ES-I3 (cell line): ENCODE results near the gene CALM1.

Experiments used
- H3K36me3 ChIP-seq: 2 replicates; pipeline ENCODE4 v1.6.1; 2013; ENCODE audit warnings: mild to moderate bottlenecking, low read length, control low read depth, moderate library complexity; ENCODE audit not compliant: insufficient read depth
- H3K4me1 ChIP-seq: 2 replicates; pipeline ENCODE4 v1.6.1; 2013; ENCODE audit warnings: mild to moderate bottlenecking, control low read depth, low read length; ENCODE audit not compliant: insufficient read depth
- H3K9ac ChIP-seq: 2 replicates; pipeline ENCODE4 v1.6.1; 2013; ENCODE audit warnings: low read depth, mild to moderate bottlenecking, low read length, moderate library complexity
- H3K9me3 ChIP-seq: 2 replicates; pipeline ENCODE4 v1.6.1; 2013; ENCODE audit warnings: mild to moderate bottlenecking, low read length, moderate library complexity; ENCODE audit not compliant: control insufficient read depth, insufficient read depth

The CALM1 gene

DNA sequence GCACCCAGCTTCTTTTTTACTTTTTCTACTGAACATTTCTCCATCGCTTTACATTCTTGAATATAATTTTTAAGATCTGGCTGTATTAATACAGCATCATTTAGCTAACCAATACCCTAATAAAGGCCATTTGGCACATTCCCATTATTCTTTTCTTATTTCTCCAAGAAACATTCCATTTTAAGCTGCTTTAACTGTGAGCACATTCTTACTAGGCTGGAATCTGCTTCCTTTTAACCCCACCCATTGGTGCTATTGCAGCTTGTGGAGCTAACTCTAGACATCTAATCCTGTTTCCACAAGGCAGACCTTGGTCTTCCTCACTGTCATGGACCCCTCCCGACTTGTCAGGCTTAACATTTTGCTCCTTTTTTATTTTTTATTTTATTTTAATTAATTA is 15.2 kb downstream of the CALM1 start:
- Histone ChIP-seq H3K9me3 (no peaks in the 10 kb centered on the region), H3K36me3 (no peaks in the 10 kb centered on the region), H3K9ac (no peak overlapping the region), H3K4me1 (no peaks in the 10 kb centered on the region)

DNA sequence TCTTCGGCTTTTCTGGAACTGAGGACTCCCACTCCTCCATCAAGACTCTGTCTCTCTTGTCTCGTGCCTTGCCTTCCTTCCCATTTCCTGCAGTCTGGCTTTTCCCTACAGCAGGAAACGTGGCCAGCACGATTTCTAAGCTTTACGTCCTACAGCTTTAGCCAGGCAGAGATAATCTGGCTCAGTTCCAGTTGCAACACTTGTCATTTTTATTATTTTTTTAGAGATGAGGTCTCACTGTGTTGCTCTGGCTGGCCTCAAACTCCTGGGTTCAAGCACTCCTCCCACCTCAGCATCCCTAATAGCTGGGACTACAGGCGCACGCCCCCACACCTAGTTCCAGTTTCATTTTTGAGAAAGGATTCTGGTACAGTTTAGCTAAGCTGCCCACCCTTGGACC is 19.9 kb downstream of the CALM1 start:
- Histone ChIP-seq H3K9me3 (no peaks in the 10 kb centered on the region), H3K36me3 (no peaks in the 10 kb centered on the region), H3K4me1 (no peaks in the 10 kb centered on the region), H3K9ac (no peak overlapping the region)

- no peaks in the 10 kb centered on the region for H3K36me3 ChIP-seq
- no peak overlapping the region for H3K9ac ChIP-seq
- H3K9me3 ChIP-seq: no peaks in the 10 kb centered on the region
- H3K4me1 ChIP-seq: no peaks in the 10 kb centered on the region
These were observed 21.2 kb downstream of the CALM1 start for GRCh38 chr14:90418053-90418452.

- Histone ChIP-seq H3K36me3 (no peaks in the 10 kb centered on the region), H3K4me1 (peaks cover 6% of the 10 kb centered on the region), H3K9ac (no peak overlapping the region), H3K9me3 (no peaks in the 10 kb centered on the region)
These were observed 22.4 kb downstream of the CALM1 start for GRCh38 chr14:90419200-90419599.

GRCh38 chr14:90421001-90421631 is 24.3 kb downstream of the CALM1 start:
- Histone ChIP-seq H3K36me3 (no peaks in the 10 kb centered on the region), H3K9ac (no peak overlapping the region), H3K4me1 (peaks cover 15% of the 10 kb centered on the region)

DNA sequence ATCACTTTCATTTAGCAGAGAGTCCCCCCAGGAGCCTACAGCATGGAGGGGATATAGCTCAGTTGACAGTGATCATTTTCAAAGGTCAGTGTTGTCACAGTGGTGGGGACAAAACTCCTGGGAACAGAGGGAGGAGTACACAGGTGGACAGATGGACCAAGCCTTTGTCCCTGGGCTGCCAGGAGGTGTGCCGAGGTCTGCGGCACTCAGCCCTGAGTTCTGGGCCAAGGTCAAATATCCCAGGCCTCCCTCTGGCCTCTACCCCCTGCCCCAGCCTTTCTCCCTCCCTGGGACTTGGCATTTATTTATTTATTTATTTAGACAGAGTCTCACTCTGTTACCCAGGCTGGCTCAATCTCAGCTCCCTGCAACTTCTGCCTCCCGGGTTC is 24.8 kb downstream of the CALM1 start:
- Histone ChIP-seq H3K9me3 (no peaks in the 10 kb centered on the region), H3K36me3 (no peaks in the 10 kb centered on the region), H3K4me1 (peaks cover 15% of the 10 kb centered on the region), H3K9ac (no peak overlapping the region)

More at GRCh38 chr14:90421001-90421631, 24.3 kb downstream of the CALM1 start:
- no peaks in the 10 kb centered on the region for H3K9me3 ChIP-seq

- H3K9ac ChIP-seq: no peak overlapping the region
- peaks cover 15% of the 10 kb centered on the region for H3K4me1 ChIP-seq
- no peaks in the 10 kb centered on the region for H3K36me3 ChIP-seq
These were observed 26.3 kb downstream of the CALM1 start for GRCh38 chr14:90423166-90423565.

DNA sequence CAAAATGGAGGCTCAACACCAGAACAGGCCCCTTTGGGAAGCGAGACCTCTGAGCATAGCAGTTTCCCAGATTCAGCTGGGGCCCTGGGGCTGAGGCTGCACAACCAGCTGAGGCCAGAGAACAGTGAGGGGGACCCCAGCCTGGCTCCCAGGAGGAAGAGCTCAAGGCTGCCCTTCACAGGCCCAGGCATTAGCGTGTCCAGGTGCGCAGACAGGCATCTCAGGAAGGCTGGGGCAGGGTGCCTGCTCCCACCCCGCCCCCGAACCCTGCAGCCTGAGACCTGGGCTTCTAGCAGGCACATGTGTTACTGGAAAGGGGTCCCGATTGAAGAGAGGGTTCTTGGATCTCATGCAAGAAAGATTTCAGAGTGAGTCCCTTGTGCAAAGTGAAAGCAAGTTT is 27.2 kb downstream of the CALM1 start:
- peaks cover 15% of the 10 kb centered on the region for H3K4me1 ChIP-seq
- H3K9ac ChIP-seq: no peak overlapping the region
- no peaks in the 10 kb centered on the region for H3K36me3 ChIP-seq
- H3K9me3 ChIP-seq: no peaks in the 10 kb centered on the region

More at GRCh38 chr14:90423166-90423565, 26.3 kb downstream of the CALM1 start:
- no peaks in the 10 kb centered on the region for H3K9me3 ChIP-seq

GRCh38 chr14:90424686-90425372 is 28.0 kb downstream of the CALM1 start:
- peaks cover 15% of the 10 kb centered on the region for H3K4me1 ChIP-seq
- H3K9me3 ChIP-seq: no peaks in the 10 kb centered on the region
- H3K9ac ChIP-seq: no peak overlapping the region
- H3K36me3 ChIP-seq: no peaks in the 10 kb centered on the region

GRCh38 chr14:90425373-90425879 is 28.6 kb downstream of the CALM1 start:
- no peaks in the 10 kb centered on the region for H3K36me3 ChIP-seq
- peaks cover 15% of the 10 kb centered on the region for H3K4me1 ChIP-seq
- H3K9ac ChIP-seq: no peak overlapping the region
- no peaks in the 10 kb centered on the region for H3K9me3 ChIP-seq

- Histone ChIP-seq H3K9ac (no peak overlapping the region), H3K4me1 (peaks cover 15% of the 10 kb centered on the region), H3K9me3 (no peaks in the 10 kb centered on the region), H3K36me3 (no peaks in the 10 kb centered on the region)
These were observed 29.3 kb downstream of the CALM1 start for GRCh38 chr14:90426031-90426540.

- H3K4me1 ChIP-seq: peaks cover 15% of the 10 kb centered on the region
- H3K9me3 ChIP-seq: no peaks in the 10 kb centered on the region
- H3K9ac ChIP-seq: no peak overlapping the region
- no peaks in the 10 kb centered on the region for H3K36me3 ChIP-seq
These were observed 29.8 kb downstream of the CALM1 start for GRCh38 chr14:90426663-90427062.

DNA sequence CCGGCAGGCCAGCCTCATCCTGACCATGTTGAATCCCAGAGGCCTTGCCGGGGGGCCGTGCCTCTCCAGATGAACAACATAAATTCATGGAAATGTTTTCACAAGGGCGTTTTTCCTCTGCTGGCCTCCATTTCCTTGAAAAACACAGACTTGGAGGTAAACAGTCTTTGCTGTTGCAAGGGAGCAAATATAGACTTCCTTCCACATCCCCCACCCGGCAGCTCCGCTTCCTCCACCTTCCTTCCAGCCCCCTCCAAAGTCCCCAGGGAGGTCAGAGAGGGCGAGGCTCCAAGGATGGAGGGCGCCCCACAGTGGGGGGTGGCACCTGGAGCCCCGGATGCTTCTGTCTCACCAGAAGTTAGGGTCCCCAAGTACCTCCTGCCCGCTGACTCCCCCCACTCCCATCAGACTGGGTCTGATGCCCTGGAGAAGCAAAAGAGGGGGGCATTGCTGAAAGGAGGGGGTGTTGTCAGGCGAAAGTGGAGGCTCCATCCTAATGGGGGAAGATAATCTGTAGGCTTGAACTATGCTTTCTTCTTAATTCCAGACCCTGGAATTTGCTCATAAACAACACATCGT is 31.1 kb downstream of the CALM1 start:
- Histone ChIP-seq H3K9ac (no peak overlapping the region), H3K9me3 (no peaks in the 10 kb centered on the region), H3K36me3 (no peaks in the 10 kb centered on the region), H3K4me1 (peaks cover 15% of the 10 kb centered on the region)

DNA sequence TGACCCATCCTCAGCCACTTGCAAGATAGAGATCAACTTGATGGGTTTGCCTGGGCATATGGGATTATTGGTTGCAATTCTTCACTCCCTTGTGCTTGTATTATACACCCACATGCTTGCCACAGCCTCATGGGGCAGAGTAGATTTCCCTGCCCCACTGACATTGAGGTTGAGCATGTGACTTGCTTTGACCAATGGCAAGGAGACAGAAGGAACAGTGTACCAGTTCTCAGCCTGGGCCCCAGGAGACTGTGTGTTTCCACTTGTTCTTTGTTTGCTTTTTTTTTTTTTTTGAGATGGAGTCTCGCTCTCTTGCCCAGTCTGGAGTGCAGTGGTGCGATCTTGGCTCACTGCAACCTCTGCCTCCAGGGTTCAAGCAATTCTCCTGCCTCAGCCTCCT is 31.8 kb downstream of the CALM1 start:
- Histone ChIP-seq H3K9ac (no peak overlapping the region), H3K9me3 (no peaks in the 10 kb centered on the region), H3K36me3 (no peaks in the 10 kb centered on the region), H3K4me1 (peaks cover 15% of the 10 kb centered on the region)

DNA sequence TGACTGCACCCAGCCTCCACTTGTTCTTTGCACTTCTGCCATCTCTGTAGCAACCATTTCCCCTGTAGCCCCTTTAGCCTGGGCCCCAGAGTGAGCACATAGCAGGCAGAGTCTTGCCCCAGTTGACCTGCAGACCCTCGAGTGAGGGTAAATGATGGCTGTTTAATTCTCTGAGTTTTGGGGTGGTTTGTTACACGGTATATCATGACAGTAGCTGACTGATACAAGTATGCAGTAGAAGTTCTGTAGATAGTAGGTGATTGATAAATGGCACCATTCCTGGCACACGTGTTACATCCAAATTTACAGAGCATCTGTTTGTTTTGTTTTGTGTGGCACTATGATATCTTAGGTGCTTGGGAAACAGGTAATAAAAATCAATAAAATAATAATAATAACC is 32.4 kb downstream of the CALM1 start:
- Histone ChIP-seq H3K4me1 (peaks cover 9% of the 10 kb centered on the region), H3K36me3 (no peaks in the 10 kb centered on the region), H3K9ac (no peak overlapping the region), H3K9me3 (no peaks in the 10 kb centered on the region)
